ENCODE results near the gene PLXNB2. TPM values are rescaled to one million over a fixed set of nuclear protein-coding genes. Genes with fewer than 3 reads are reported as not detected.

The PLXNB2 gene
- total RNA-seq, 1 experiment from 2014 or later = 236 TPM

GRCh38 chr22:50244420-50245213 lies 62.8 kb downstream of the PLXNB2 start, which contains the start of gene TUBGCP6 (continued):
- TF ChIP-seq, protein P1, sequence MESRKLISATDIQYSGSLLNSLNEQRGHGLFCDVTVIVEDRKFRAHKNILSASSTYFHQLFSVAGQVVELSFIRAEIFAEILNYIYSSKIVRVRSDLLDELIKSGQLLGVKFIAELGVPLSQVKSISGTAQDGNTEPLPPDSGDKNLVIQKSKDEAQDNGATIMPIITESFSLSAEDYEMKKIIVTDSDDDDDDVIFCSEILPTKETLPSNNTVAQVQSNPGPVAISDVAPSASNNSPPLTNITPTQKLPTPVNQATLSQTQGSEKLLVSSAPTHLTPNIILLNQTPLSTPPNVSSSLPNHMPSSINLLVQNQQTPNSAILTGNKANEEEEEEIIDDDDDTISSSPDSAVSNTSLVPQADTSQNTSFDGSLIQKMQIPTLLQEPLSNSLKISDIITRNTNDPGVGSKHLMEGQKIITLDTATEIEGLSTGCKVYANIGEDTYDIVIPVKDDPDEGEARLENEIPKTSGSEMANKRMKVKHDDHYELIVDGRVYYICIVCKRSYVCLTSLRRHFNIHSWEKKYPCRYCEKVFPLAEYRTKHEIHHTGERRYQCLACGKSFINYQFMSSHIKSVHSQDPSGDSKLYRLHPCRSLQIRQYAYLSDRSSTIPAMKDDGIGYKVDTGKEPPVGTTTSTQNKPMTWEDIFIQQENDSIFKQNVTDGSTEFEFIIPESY (IDR thresholded peaks at IDR 0.05; ENCODE audit: extremely low read depth, insufficient replicate concordance, low read length) = peak; percentile 89
- TF ChIP-seq EZH2phosphoT487 (IDR thresholded peaks at IDR 0.05; ENCODE audit: borderline replicate concordance) = no peak
- no peak for TF ChIP-seq ZNF274 (IDR thresholded peaks at IDR 0.05; ENCODE audit: low read depth, low read length)
- peak; percentile 73 for TF ChIP-seq POLR2A (IDR thresholded peaks at IDR 0.05; ENCODE audit: borderline replicate concordance, extremely low read depth, insufficient read depth, insufficient read length)

DNA sequence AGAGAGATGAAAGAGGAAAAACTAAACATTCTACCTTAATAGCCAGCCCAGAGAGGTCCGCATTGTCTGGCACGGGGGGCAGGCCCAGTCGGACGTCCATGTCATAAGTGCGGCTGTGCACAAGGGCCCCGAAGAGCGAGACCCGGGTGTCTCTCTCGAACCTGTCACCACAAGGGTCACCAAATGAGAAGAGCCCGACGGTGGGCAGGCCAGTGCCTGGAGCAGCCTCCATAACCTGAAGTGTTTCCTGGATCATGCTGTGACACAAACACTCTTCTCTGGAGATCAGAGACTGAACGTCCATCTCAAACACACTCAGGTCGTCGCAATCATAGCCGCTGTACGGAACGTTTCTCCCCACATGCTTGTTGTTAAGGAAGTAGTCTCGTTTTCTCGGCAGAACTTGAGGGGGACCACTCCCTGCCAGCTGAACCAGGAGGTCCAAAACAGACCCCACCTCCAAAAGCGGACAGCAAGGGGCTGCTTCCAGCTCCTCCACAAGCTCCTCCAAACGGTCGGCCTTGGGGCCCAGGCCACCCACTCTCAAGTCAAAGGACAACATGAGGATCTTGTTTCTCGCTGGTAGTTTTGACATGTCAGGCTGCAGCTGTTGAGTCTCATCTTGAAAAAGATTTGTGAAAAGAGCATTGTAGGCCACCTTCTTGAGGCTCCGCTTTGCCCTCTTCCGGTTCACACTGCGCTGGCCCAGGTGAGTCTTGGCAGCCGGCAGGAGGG lies 63.6 kb downstream of the PLXNB2 start:
- peaks cover 86% of the 10 kb centered on the region for H3K79me2 ChIP-seq (ENCODE audit: insufficient read depth, low read length)
- POLR2A ChIA-PET = interaction anchor here (0.7 kb wide), 1 partner anchor 89 kb away, joined by 3 read pairs; no protein-coding TSS in a partner anchor

More for the DNA sequence above, 63.6 kb downstream of the PLXNB2 start:
- H3K27me3 ChIP-seq (ENCODE audit: insufficient read depth, low read length) = no peaks in the 10 kb centered on the region
- peak overlapping the region; percentile 92 for H3K4me2 ChIP-seq (ENCODE audit: low read length)
- DNase-seq (ENCODE audit: low read depth, low spot score) (no peak), ATAC-seq (no peak)
- ChIA-PET RAD21 (ENCODE audit: low non-redundant PET in 1 of 2, low total read pairs in 2 of 2, uncharacterized antibody in 2 of 2, unreplicated experiment in 2 of 2) (no interaction called here), CTCF (interaction anchor here (0.8 kb wide), 1 partner anchor 10 kb away, joined by 3 read pairs; no protein-coding TSS in a partner anchor)
- peaks cover 23 to 55% of the 10 kb centered on the region in 2 experiments for H3K4me1 ChIP-seq (ENCODE audit: control insufficient read depth in 1 of 2, insufficient read depth in 2 of 2, low read length in 2 of 2)
- BruUV-seq (replicated peaks) = no TSS peak
- peak overlapping the region; percentile 93 to 95 for H3K4me3 ChIP-seq (replicated peaks in 1 of 2; ENCODE audit: low read depth in 1 of 2, low read length in 2 of 2)
- H2AFZ ChIP-seq (ENCODE audit: low read depth, low read length, poor library complexity, severe bottlenecking) = no peak overlapping the region
- intact Hi-C loops (cut with micrococcal nuclease) = no loop called here
- H3K36me3 ChIP-seq (ENCODE audit: control insufficient read depth in 1 of 2, insufficient read depth in 2 of 2, low read length in 2 of 2) = peaks cover 7 to 29% of the 10 kb centered on the region in 2 experiments; a peak in 2 of 4 replicates
- H3K9ac ChIP-seq (ENCODE audit: low read length) = peak overlapping the region; percentile 92
- no peaks in the 10 kb centered on the region for H4K20me1 ChIP-seq (ENCODE audit: insufficient read depth)
- no peaks in the 10 kb centered on the region for H3K9me2 ChIP-seq (ENCODE audit: insufficient read depth)
- H3K9me3 ChIP-seq (ENCODE audit: control insufficient read depth in 1 of 2, insufficient read depth in 1 of 2, low read depth in 1 of 2, low read length in 2 of 2) = no peaks in the 10 kb centered on the region
- TF ChIP-seq CEBPB (IDR thresholded peaks at IDR 0.05; ENCODE audit: low read depth) = no peak
- no peak for TF ChIP-seq SP1 (IDR thresholded peaks at IDR 0.05; ENCODE audit: low read depth)
- no peak for TF ChIP-seq ZFX (IDR thresholded peaks at IDR 0.05)
- peak overlapping the region; percentile 81 for H3K27ac ChIP-seq (ENCODE audit: low read depth, low read length)
